Measurements from ENCODE around the gene ENG. TPM values are rescaled to one million over a fixed set of nuclear protein-coding genes. Genes with fewer than 3 reads are reported as not detected.

Gene ENG
- 10 to 100 TPM; 10.5 to 11.6 TPM for total RNA-seq

DNA sequence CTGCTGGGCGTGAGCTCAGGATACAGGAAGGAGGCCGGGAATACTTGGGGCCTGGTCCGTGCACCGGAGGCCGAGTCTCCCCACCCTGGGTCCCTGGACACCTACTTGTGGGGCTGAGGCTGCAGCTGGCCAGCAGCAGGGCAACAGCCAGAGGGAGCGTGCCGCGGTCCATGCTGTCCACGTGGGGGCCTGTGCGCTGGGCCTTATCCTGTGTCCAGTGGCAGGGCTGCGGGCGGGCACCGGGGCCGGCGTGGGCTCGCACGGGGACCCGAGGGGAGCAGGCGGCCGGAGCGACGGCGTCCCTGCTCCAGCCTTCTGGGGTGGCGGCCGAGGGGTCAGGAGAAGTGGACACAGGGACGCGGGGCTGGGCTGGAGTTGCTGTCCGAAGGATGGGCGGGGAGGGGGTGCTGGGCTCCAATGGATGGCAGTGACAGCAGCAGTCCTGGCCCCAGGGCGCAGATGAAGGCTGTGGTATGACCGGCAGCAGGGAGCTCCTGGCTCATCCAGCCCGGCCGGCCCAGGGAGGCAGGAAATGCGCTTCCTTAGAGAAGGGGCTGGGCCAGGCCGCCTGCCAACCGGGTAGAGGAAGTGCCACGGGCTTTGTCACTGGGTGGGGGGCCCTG, at the start of gene ENG:
Gene ENG, minus strand, starts transcription at position 475 of the 623 bp plus-strand sequence. Its CDS starts 303 bp downstream, at position 172.
- peaks cover 12% of the 10 kb centered on the region for H3K9me3 Mint-ChIP-seq
- intact Hi-C loops (cut with micrococcal nuclease), result no loop called here
- peaks cover 32% of the 10 kb centered on the region for H3K4me1 Mint-ChIP-seq (ENCODE audit: low read depth)
- peak within 1 kb of the TSS; percentile 86 for H3K4me3 Mint-ChIP-seq
- DNase-seq, result peak; percentile 49
- peak within 1 kb of the TSS; percentile 81 for H3K27ac Mint-ChIP-seq
- H3K36me3 Mint-ChIP-seq (ENCODE audit: low read depth), result peaks cover 15% of the 10 kb centered on the region
- CTCF ChIA-PET, result interaction anchor here (4.9 kb wide), 1 partner anchor 15 kb away, joined by 26 read pairs; no protein-coding TSS in a partner anchor
- no peaks in the 10 kb centered on the region for H3K27me3 Mint-ChIP-seq (ENCODE audit: low read depth)

DNA sequence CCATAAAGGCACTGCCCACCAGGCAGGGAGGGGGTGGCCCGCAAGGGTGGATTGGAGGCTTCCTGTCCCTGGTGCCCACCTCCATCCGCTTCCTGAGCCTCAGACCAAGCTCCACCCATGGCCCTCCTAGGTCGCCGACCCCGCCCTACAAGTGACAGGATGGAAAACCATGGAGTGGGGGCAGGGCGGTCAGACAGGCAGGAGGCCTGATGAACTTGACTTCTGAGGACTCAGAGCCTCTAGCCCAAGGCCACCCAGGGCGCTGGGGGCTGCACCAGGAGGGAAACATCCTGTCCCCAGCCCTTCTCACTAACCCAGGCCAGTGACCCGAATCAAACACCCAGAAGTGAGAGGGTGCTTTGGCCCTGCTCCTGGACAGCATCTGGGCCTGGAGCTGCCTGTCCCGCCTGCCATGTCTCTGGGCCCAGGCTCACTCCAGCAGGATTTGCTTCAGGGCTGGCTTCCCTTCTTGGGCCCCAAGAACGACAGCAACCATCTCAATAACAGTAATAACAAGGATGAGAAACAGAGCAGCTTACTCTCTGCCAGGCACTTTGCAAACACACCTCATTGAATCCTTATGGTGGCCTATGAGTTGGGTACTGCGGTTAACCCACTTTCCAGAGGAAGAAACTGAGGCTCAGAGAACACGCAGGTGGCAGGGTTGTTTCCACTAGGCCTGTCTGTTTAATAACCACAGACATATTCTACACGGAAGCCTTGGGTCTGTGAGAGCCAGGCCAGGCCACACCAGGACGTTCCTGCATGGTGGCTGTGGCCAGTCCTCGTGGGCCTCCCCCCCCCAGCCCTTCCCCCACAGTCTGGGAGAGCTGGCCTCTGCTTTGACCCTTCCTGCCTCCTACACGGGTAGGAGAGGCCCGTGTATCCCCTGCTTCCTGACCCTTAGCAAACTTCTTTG, 49.4 kb upstream of the ENG start:
- no peaks in the 10 kb centered on the region for H3K27me3 Mint-ChIP-seq (ENCODE audit: low read depth)
- peaks cover 5% of the 10 kb centered on the region for H3K36me3 Mint-ChIP-seq (ENCODE audit: low read depth)
- peak overlapping the region; percentile 88 for H3K4me3 Mint-ChIP-seq
- no peaks in the 10 kb centered on the region for H3K9me3 Mint-ChIP-seq
- CTCF ChIA-PET, result interaction anchor here (1.1 to 1.9 kb wide), 4 partner anchors 12 to 169 kb away, joined by 3 to 10 read pairs (median 5); partner anchors contain the start of gene TOR2A
- peak; percentile 96 for DNase-seq
- intact Hi-C loops (cut with micrococcal nuclease), result loop anchor here (2.0 kb wide), 1 partner anchor 13 kb away; the partner anchor contains the start of gene ST6GALNAC4
- H3K27ac Mint-ChIP-seq, result peak overlapping the region; percentile 98
- H3K4me1 Mint-ChIP-seq (ENCODE audit: low read depth), result peaks cover 55% of the 10 kb centered on the region

DNA sequence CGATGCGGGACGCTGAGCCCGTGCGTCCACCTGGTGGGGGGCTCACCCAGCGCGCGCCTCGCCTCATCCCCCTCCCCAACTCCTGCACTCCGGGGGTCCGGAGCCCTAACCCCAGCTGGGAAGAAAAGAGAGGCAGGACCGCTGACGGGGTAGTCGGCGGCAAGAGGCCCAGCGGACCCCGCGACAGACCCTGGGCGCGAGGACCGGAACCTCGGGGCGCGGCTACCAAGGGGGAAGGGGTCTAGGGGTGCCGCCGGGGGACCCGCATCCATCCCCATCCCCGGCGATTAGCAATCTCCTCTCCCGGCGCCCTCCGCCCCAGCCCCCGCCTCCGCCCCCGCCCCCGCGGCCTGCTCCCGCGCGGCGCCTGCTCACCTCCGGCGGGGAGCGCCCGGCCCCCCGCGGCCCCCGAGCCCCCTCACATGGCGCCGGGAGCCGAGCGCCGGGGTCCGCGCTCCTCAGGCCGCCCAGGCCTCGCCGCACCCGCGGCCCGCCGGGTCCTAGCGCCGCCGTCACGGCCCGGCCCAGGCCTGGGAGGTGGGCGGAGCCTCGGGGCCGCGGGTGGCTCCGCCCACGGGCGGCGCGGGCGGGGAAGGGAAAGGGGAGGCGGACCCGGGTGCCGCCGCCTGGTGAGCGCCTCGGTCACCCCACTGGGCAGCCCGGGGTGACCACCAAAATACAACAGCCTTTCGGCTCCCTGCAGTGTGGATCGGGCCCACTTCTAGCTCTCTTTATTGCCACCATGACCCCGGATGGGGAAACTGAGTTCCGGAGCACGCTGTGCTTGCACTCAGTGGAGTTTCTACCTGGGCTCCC, 44.9 kb upstream of the ENG start, which contains the start of gene ST6GALNAC6:
Gene ST6GALNAC6, minus strand, starts transcription at position 476 of the 816 bp plus-strand sequence. CDS start 1,622 bp downstream, outside the sequence.
- H3K4me3 Mint-ChIP-seq, result peak within 1 kb of the TSS; percentile 82
- intact Hi-C loops (cut with micrococcal nuclease), result no loop called here
- peak within 1 kb of the TSS; percentile 78 for H3K27ac Mint-ChIP-seq
- DNase-seq, result peak; percentile 68
- CTCF ChIA-PET, result interaction anchor here (1.4 to 1.8 kb wide), 2 partner anchors 16 to 20 kb away, joined by 4 read pairs; no protein-coding TSS in a partner anchor
- H3K27me3 Mint-ChIP-seq (ENCODE audit: low read depth), result no peaks in the 10 kb centered on the region
- H3K36me3 Mint-ChIP-seq (ENCODE audit: low read depth), result peaks cover 30% of the 10 kb centered on the region
- H3K9me3 Mint-ChIP-seq, result no peaks in the 10 kb centered on the region
- H3K4me1 Mint-ChIP-seq (ENCODE audit: low read depth), result peaks cover 42% of the 10 kb centered on the region

DNA sequence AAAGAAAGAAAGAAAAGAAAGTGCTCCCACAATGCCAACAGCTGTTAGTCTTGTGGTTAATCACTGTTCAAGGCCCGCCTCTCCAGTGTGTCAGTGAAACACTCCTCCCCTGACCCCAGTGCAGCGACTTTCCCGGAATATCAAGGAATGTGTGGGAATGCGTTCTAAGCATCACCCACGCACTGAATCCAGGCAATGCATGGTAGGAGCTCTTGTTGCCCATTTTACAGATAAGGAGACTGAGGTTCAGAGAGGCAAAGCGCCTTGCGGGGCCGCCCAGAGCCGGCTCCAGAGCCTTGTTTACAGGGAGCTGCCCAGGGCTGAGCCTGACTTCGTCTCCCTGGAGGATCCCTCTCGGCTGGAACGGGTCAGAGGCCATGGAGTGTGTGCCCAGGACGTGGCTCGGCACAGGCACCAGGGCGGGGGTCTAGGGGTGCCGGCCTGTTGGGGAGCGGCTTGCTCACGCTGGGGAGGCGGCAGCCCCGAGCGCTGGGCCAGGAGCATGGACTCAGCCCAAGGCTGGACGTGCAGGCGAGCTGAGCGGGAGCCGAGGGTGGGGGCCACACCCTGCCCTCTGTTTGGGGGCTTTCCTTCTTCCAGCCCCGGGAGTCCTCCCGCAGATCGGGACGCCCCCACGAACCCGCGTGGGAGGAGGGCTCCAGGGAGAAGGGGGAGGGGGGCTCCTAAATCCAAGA, 44.1 kb upstream of the ENG start:
- H3K9me3 Mint-ChIP-seq, result peaks cover 1% of the 10 kb centered on the region
- H3K4me3 Mint-ChIP-seq, result peak overlapping the region; percentile 82
- no peaks in the 10 kb centered on the region for H3K27me3 Mint-ChIP-seq (ENCODE audit: low read depth)
- peak overlapping the region; percentile 46 for H3K27ac Mint-ChIP-seq
- peak; percentile 32 for DNase-seq
- peaks cover 33% of the 10 kb centered on the region for H3K36me3 Mint-ChIP-seq (ENCODE audit: low read depth)
- peaks cover 36% of the 10 kb centered on the region for H3K4me1 Mint-ChIP-seq (ENCODE audit: low read depth)
- intact Hi-C loops (cut with micrococcal nuclease), result no loop called here
- CTCF ChIA-PET, result interaction anchor here (1.3 to 1.8 kb wide), 2 partner anchors 8 to 17 kb away, joined by 3 to 4 read pairs; no protein-coding TSS in a partner anchor

DNA sequence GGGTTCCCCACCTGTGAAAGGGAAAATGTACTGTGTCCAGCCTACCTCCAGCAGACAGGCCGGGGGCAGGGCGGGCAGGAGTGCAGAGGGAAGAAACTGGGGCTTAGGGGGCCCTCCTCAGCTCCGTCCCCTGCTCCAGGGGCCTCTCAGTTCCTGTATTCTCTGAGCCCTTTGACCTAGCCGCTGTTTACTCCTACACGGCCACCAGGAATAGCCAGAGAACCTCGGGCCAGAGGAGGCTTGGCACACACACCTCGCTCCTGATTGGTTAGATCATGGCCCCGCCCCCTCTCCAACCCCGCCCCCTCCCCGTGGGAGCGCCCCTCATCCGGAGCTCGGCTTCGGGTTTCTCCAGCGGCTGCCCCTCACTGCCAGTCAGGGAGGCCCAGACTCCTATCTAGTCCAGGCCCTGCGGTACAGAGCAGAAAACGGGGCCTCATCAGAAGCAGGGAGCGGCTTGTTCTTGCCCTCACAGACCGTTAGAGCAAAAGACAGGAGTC, 42.8 kb upstream of the ENG start:
- Mint-ChIP-seq H3K27ac (no peak overlapping the region), H3K4me3 (peak overlapping the region; percentile 39), H3K4me1 (ENCODE audit: low read depth) (peaks cover 33% of the 10 kb centered on the region), H3K27me3 (ENCODE audit: low read depth) (no peaks in the 10 kb centered on the region), H3K9me3 (peaks cover 4% of the 10 kb centered on the region), H3K36me3 (ENCODE audit: low read depth) (peaks cover 46% of the 10 kb centered on the region)
- intact Hi-C loops (cut with micrococcal nuclease), result no loop called here
- CTCF ChIA-PET, result interaction anchor here (1.0 to 1.8 kb wide), 2 partner anchors 18 to 41 kb away, joined by 4 read pairs; no protein-coding TSS in a partner anchor
- DNase-seq, result peak; percentile 36

DNA sequence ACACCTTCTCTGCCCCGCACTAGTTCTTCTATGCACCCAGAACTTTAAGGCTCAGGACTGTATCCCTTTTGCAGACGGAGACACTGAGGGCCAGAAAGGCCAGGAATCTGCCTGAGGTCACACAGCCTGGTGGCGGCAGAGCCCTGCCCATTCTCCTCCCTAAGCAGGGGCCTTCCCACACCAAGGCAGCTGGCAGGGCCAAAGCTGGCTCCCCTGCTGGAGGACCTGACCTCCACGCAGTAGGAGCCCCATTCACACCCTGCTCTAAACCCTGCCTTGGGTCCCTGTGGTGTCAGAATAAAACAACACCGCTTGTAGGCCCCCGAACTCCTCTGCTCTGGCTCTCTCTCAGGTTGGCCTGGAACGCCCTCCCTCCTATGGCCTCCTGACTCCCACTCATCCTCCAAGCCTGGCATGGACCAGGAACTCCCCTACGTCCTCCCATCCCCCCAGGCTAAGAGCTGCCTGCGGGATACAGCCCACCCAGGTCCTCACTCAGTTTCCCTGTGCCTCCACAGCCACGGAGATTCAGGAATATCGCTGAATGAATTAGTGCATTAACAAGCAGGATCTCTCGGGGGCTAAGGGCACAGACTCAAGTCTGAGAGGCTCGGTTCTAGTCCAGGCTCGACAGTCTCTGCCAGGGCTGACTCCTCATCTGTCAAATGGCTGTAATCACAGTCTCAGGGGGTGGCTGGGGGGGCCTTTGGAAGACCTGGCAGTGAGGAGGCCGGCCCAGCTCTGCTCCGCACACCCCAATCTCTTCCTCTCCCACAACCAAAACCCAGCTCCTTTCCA, 42.1 kb upstream of the ENG start:
- H3K9me3 Mint-ChIP-seq, result peaks cover 4% of the 10 kb centered on the region
- DNase-seq, result no peak
- peaks cover 46% of the 10 kb centered on the region for H3K36me3 Mint-ChIP-seq (ENCODE audit: low read depth)
- no peaks in the 10 kb centered on the region for H3K27me3 Mint-ChIP-seq (ENCODE audit: low read depth)
- no peak overlapping the region for H3K27ac Mint-ChIP-seq
- CTCF ChIA-PET, result interaction anchor here (0.9 to 1.0 kb wide), 2 partner anchors 27 to 40 kb away, joined by 3 to 4 read pairs; no protein-coding TSS in a partner anchor
- H3K4me3 Mint-ChIP-seq, result no peak overlapping the region
- intact Hi-C loops (cut with micrococcal nuclease), result no loop called here
- H3K4me1 Mint-ChIP-seq (ENCODE audit: low read depth), result peaks cover 28% of the 10 kb centered on the region

DNA sequence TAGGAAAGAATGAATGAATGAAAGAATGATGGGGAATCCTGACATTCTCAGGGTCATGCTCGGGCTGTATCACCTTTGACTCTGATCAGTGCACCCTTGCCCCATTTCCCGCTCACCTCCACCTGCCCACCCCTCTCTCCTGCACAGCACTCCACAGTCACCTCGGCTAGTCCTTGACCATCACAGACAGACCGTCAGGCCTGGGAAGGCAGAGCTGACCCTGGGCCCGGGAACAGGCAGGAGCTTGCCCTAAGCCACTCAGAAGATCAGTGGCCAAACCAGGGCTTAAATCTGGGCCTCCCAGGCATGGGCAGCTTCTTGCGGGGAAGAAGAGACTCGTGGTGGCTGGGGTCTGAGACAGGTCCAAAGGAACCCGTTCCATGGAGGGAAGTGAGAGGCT, 41.4 kb upstream of the ENG start:
- Mint-ChIP-seq H3K27me3 (ENCODE audit: low read depth) (no peaks in the 10 kb centered on the region), H3K4me3 (no peak overlapping the region), H3K4me1 (ENCODE audit: low read depth) (peaks cover 23% of the 10 kb centered on the region)

DNA sequence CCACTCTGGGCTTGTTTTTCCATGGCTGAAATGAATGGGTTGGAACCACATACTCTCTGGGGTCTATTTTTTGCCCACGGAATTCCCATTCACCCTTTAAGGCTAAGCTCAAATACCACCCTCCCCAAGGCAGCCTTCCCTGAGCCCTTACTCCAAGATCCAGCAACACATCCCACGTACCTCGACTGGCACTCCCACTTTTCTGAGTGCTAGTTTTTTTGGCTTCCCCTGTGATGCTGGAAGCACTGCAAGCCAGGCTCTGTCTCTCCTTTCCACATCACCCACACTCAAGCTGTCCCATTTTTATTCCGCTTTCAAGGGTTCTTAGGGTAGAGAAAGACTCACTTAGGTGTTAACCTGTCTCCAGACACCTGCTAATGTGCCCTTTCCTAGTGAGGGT, 38.9 kb upstream of the ENG start:
- H3K4me1 Mint-ChIP-seq (ENCODE audit: low read depth), result peaks cover 14% of the 10 kb centered on the region
- H3K27me3 Mint-ChIP-seq (ENCODE audit: low read depth), result no peaks in the 10 kb centered on the region
- H3K4me3 Mint-ChIP-seq, result no peak overlapping the region
- H3K36me3 Mint-ChIP-seq (ENCODE audit: low read depth), result peaks cover 49% of the 10 kb centered on the region
- no peak overlapping the region for H3K27ac Mint-ChIP-seq
- H3K9me3 Mint-ChIP-seq, result peaks cover 4% of the 10 kb centered on the region
- DNase-seq, result no peak
- CTCF ChIA-PET, result interaction anchor here (1.5 kb wide), 1 partner anchor 24 kb away, joined by 4 read pairs; no protein-coding TSS in a partner anchor
- intact Hi-C loops (cut with micrococcal nuclease), result no loop called here

More for the DNA sequence above, 41.4 kb upstream of the ENG start:
- CTCF ChIA-PET, result interaction anchor here (0.9 to 1.1 kb wide), 2 partner anchors 26 kb away, joined by 3 to 4 read pairs; no protein-coding TSS in a partner anchor
- H3K27ac Mint-ChIP-seq, result no peak overlapping the region
- peaks cover 4% of the 10 kb centered on the region for H3K9me3 Mint-ChIP-seq
- intact Hi-C loops (cut with micrococcal nuclease), result no loop called here
- H3K36me3 Mint-ChIP-seq (ENCODE audit: low read depth), result peaks cover 46% of the 10 kb centered on the region
- no peak for DNase-seq

DNA sequence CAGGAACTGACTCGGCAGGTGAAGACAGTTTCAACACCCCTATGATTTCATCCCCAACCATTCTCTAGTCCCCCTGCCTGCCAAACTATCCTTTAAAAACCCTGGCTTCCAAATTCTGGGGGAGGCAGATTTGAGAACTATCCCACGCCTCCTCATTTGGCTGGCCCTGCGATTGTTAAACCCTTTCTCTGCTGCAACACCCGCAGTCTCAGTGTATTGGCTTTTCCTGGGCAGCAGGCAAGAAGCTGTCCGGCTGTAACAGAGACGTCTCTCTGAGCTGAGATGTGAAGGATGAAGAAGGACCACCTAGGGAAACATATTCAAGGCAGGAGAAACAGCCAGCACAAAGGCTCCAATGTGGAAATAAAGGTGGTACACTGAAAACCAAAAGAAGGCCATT, 38.4 kb upstream of the ENG start:
- H3K4me3 Mint-ChIP-seq, result no peak overlapping the region
- H3K27ac Mint-ChIP-seq, result no peak overlapping the region
- DNase-seq, result no peak
- peaks cover 51% of the 10 kb centered on the region for H3K36me3 Mint-ChIP-seq (ENCODE audit: low read depth)
- CTCF ChIA-PET, result interaction anchor here (1.5 kb wide), 1 partner anchor 23 kb away, joined by 4 read pairs; no protein-coding TSS in a partner anchor
- intact Hi-C loops (cut with micrococcal nuclease), result no loop called here
- peaks cover 11% of the 10 kb centered on the region for H3K4me1 Mint-ChIP-seq (ENCODE audit: low read depth)
- H3K9me3 Mint-ChIP-seq, result peaks cover 4% of the 10 kb centered on the region
- no peaks in the 10 kb centered on the region for H3K27me3 Mint-ChIP-seq (ENCODE audit: low read depth)

DNA sequence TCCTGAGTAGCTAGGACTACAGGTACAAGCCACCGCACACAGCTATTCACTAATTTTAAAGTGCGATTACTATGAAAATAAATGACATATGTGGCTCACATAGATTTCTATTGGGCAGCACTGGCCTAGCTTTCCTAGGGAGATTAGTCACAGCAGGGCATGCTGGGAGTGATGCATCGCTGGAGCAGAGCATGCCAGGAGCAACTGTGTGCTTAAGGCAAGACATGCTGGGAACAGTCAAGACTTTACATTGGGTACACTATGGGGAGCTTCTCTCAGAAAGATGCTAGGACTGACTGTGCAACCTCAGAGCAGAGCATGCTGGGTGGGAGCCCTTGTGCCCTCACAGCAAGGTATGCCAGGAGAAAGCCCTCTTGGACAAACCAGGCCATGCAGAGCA, 35.6 kb upstream of the ENG start:
- CTCF ChIA-PET, result interaction anchor here (0.8 to 1.5 kb wide), 4 partner anchors 20 to 33 kb away, joined by 3 to 6 read pairs (median 4); no protein-coding TSS in a partner anchor
- Mint-ChIP-seq H3K27me3 (ENCODE audit: low read depth) (no peaks in the 10 kb centered on the region), H3K27ac (no peak overlapping the region), H3K4me3 (no peak overlapping the region), H3K9me3 (peaks cover 4% of the 10 kb centered on the region), H3K36me3 (ENCODE audit: low read depth) (peaks cover 43% of the 10 kb centered on the region), H3K4me1 (ENCODE audit: low read depth) (peaks cover 5% of the 10 kb centered on the region)
- intact Hi-C loops (cut with micrococcal nuclease), result no loop called here
- DNase-seq, result no peak
